HAP-1 (cell line): ENCODE measurements around the gene KRT74.

ENCODE experiments used
- DNase-seq, 2 experiments: peaks; one replicate each; pipeline ENCODE4 v3.0.0-alpha.2; 2016 to 2020; ENCODE audit warnings: low spot score in 2 of 2
- H3K27me3 ChIP-seq: fragments of 250-450 bp; sonication (Bioruptor Pico); 2 replicates; pipeline ENCODE4 v1.5.1; 2020; ENCODE audit warnings: low read depth, mild to moderate bottlenecking, moderate library complexity
- H3K36me3 ChIP-seq: fragments of 250-450 bp; sonication (Bioruptor Pico); replicated peaks from 2 replicates; pipeline ENCODE4 v1.5.1; 2020; ENCODE audit warnings: mild to moderate bottlenecking
- H3K4me1 ChIP-seq: fragments of 250-450 bp; sonication (Bioruptor Pico); 2 replicates; pipeline ENCODE4 v1.5.1; 2020; ENCODE audit warnings: mild to moderate bottlenecking
- H3K4me3 ChIP-seq: fragments of 250-450 bp; sonication (Bioruptor Pico); 2 replicates; pipeline ENCODE4 v1.5.1; 2020; ENCODE audit warnings: mild to moderate bottlenecking, moderate library complexity
- H3K9me3 ChIP-seq: fragments of 250-450 bp; sonication (Bioruptor Pico); 2 replicates; pipeline ENCODE4 v1.5.1; 2020; ENCODE audit warnings: mild to moderate bottlenecking, moderate library complexity
- in situ Hi-C: fragments of 300-500 bp; cut with MboI; formaldehyde crosslinking; loops from 3 replicates; pipeline ENCODE4 v1.14.3; 2020; ENCODE audit warnings: low sequenced_read_pairs, inconsistent platforms, mixed read lengths

Gene KRT74

DNA sequence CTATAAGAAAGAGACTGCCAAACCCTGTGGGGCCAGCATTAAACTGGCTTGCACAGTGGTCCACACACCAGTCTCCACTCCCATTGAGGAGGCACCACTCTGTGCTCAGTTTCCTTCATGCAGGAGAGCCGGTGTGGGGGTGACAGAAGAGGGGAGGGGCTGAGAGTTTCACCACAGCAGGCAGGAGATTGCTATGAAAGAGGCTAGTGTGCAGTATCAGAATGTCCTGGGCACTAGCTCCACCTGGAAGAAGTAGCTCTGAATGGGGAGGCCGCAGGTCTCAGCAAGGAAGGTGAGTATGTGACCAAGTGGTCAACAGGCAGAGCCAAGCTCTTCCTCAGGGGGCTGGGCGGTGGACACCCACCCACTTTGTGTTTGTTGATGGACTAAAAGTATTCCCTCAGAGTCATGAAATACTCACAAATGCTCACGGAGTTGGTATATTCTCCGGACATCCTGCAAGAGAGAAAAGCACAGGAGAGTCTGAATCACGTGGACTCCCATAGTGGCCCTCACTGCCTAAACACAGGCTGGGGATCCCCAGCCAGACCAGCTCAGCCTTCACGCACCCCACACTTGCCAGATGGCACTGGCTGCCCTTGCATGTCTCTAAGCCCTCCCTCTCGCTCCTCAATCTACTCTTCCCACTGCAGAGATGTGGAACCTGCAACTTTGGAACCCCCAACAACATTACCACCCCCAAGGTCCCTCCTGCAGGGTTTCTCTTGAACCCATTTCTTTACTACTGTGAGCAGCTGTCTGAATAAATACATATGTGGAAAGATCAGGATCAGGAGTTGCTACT lies 35.4 kb upstream of the KRT74 start:
- in situ Hi-C loops: no loop called here
- no peak for DNase-seq

DNA sequence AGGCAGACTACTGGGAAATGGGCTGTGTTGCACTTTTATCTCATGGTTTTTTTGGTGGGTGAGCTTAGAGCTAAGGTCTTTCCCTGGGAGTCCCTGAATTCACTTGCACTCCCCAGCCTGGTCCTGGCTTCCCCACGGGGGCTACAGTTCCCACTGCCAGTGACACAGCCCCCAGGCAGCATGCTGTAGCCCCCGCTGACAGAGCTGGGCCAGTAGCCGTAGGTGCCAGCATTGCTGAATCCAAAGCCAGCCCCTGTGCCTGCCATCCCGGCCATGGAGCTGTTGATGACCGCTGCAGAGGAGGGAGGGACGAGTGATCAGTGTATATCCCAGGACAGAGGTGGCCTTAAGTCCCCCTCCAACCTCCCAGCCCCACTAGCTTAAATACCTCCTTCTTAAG lies 34.5 kb upstream of the KRT74 start:
- no peak for DNase-seq
- Histone ChIP-seq H3K4me3 (no peak overlapping the region), H3K27me3 (peaks cover 6% of the 10 kb centered on the region; the same call in 1 of the 2 replicates), H3K4me1 (no peaks in the 10 kb centered on the region), H3K36me3 (no peaks in the 10 kb centered on the region), H3K9me3 (no peaks in the 10 kb centered on the region)
- in situ Hi-C loops: no loop called here

More for the DNA sequence above, 35.4 kb upstream of the KRT74 start:
- Histone ChIP-seq H3K36me3 (no peaks in the 10 kb centered on the region), H3K4me1 (no peaks in the 10 kb centered on the region), H3K27me3 (peaks cover 6% of the 10 kb centered on the region; the same call in 1 of the 2 replicates), H3K4me3 (no peak overlapping the region), H3K9me3 (no peaks in the 10 kb centered on the region)

DNA sequence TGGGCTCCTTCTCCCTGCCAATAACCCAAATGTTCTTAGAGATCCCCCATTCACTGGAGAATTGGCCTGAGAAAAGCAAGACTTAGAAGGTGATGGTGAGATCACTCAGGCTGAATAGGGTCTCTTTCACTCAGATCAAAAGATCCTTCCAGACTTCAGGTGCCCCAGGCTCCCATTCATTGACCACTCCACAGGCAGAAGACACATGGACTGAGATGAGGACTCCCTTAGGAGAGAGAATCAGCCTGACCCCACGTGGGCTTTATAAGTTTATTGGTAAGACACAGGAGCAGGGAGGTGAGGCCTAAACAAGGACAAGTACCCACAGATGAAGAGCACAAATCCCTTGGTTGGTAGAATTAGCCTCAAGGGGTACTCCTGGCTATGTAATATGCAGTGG lies 33.7 kb upstream of the KRT74 start:
- no peak for DNase-seq
- in situ Hi-C loops: no loop called here
- Histone ChIP-seq H3K27me3 (peaks cover 6% of the 10 kb centered on the region; the same call in 1 of the 2 replicates), H3K4me3 (no peak overlapping the region), H3K36me3 (no peaks in the 10 kb centered on the region), H3K9me3 (no peaks in the 10 kb centered on the region), H3K4me1 (no peaks in the 10 kb centered on the region)

DNA sequence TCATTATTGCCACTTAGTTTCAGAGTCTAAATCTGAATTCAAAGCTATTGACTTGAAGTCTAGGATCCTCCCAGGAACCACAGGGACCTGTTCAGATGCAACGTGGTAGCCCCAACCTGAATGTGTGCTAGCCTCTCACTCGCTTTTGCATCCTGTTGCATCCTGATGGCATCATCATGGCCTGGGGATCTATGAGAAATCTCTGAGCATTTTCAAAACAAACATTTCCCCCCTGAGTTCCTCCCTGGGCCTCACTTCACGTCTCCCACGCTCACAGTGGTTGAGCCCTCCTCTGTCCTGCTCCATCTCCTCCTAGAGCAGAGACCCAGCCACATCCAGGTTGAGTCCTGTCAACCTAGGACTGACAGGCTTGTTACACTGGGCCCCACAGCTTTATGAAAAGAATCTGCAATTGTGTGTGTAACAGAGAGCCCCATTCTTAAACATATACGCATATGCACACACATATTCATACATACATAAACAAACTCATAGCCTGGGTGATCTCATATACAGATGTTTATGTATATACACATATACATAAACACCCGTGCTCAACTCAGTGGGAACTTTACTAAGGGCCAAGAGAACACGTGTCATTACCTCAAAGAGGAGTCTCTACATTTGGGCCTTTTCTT lies 33.1 kb upstream of the KRT74 start:
- Histone ChIP-seq H3K4me3 (no peak overlapping the region), H3K27me3 (peaks cover 6% of the 10 kb centered on the region; the same call in 1 of the 2 replicates), H3K4me1 (no peaks in the 10 kb centered on the region), H3K36me3 (no peaks in the 10 kb centered on the region), H3K9me3 (no peaks in the 10 kb centered on the region)
- DNase-seq: no peak
- in situ Hi-C loops: no loop called here

DNA sequence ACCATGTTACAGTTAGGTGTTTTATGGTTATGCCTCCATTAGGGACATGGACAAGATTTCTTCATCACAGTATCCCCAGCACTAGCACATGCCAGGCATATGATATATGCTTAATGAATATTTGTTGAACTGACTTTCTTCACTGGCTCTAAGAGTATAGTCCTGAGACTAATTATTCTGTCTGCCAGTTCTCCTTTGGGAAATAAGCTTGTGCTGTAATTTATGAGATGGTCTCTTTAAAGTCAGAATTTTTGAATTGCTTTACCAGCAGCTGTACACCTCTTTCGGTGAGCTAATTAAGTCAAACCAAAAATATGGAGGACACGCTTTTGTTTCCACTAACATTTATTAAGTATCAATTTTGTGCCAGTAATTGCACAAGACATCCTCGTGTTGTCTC lies 32.5 kb upstream of the KRT74 start:
- Histone ChIP-seq H3K36me3 (no peaks in the 10 kb centered on the region), H3K4me1 (no peaks in the 10 kb centered on the region), H3K4me3 (no peak overlapping the region), H3K9me3 (no peaks in the 10 kb centered on the region), H3K27me3 (peaks cover 6% of the 10 kb centered on the region; the same call in 1 of the 2 replicates)
- no peak for DNase-seq
- in situ Hi-C loops: no loop called here

DNA sequence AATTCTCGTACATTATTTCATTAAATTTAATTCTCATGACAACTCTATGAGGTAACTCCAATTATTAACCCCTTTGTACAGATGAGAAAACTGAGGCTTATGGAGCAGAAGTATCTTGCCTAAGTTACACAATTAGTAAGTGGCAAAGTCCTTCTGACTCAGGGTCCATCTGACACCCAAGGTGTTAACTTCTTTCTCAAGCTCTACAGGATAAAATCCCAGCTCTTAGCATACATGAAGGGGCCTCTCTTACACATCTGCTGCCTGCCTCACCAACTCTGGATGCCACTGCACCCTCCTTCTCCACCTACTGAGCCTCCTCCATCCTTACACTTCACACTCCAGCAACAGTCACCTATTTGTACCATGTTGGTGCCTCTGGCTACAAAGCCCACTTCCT lies 31.9 kb upstream of the KRT74 start:
- in situ Hi-C loops: no loop called here
- H3K27me3 ChIP-seq: peaks cover 6% of the 10 kb centered on the region; the same call in 1 of the 2 replicates

DNA sequence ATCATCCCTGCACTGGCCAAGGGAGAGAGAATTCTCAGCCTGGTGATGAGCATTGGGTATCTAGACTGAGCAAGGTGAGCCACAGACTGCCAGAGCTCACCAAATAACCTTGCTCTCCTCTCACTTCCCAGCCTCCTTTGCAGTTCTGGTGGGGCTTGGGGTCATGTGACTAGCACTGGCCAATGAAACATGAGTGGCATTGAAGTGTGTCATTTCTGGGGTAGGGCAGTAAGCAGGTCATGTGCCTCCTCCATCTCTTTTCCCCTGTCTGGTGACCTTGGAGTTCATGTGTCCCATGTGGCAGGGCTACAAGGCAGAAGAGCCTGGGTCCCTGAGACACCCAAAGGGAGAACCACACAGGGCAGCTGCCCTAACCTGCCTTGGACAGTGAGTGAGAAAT lies 31.2 kb upstream of the KRT74 start:
- in situ Hi-C loops: no loop called here

More for the DNA sequence above, 31.9 kb upstream of the KRT74 start:
- Histone ChIP-seq H3K9me3 (no peaks in the 10 kb centered on the region), H3K36me3 (no peaks in the 10 kb centered on the region), H3K4me3 (no peak overlapping the region), H3K4me1 (no peaks in the 10 kb centered on the region)
- no peak for DNase-seq

DNA sequence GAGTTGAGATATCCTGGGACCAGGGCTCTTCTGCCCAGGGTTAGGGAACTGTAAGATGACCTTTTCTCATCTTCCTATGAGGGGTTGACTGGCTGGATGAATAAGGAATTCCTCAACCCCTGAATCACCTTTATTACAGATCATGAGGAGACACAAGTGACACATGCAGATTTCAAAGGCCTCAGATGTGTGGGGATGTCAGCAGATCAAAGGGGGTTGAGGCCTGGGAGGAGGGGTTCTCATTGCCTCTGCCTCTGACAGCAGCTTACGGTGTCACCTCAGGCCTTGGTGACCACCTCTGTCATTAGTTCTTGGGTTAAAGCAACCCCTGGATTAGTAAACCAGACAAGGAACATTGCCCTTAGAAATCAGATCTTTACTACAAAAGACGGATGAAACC lies 29.7 kb upstream of the KRT74 start:
- no peaks in the 10 kb centered on the region for H3K9me3 ChIP-seq
- in situ Hi-C loops: no loop called here
- peaks cover 2% of the 10 kb centered on the region; the same call in 1 of the 2 replicates for H3K27me3 ChIP-seq
- H3K4me3 ChIP-seq: no peak overlapping the region
- no peaks in the 10 kb centered on the region for H3K4me1 ChIP-seq
- H3K36me3 ChIP-seq: no peaks in the 10 kb centered on the region
- DNase-seq: no peak

More for the DNA sequence above, 31.2 kb upstream of the KRT74 start:
- no peak for DNase-seq
- no peak overlapping the region for H3K4me3 ChIP-seq
- no peaks in the 10 kb centered on the region for H3K36me3 ChIP-seq
- no peaks in the 10 kb centered on the region for H3K4me1 ChIP-seq
- peaks cover 4% of the 10 kb centered on the region; the same call in 1 of the 2 replicates for H3K27me3 ChIP-seq
- no peaks in the 10 kb centered on the region for H3K9me3 ChIP-seq

DNA sequence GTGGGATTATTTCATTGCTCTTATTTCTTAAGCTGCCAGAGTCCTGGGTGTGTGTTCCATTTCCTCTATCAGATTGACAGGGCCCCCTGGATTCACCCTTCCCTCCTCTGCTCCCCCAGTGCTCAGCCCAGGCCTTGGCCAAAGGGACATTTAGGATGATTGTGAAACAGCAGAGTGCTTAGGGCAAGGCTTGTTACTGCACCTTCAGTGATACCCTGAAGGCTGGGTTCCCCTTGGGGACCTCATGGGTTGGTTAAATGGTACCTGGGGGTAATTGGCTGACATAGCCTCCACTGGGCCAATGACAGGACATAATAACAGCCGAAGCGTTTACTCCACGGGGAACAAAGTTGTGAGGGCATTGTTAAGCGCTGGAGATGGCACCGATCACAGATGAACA lies 28.9 kb upstream of the KRT74 start:
- Histone ChIP-seq H3K4me1 (no peaks in the 10 kb centered on the region), H3K4me3 (no peak overlapping the region), H3K36me3 (no peaks in the 10 kb centered on the region), H3K9me3 (no peaks in the 10 kb centered on the region), H3K27me3 (peaks cover 2% of the 10 kb centered on the region; the same call in 1 of the 2 replicates)
- in situ Hi-C loops: no loop called here
- no peak for DNase-seq

DNA sequence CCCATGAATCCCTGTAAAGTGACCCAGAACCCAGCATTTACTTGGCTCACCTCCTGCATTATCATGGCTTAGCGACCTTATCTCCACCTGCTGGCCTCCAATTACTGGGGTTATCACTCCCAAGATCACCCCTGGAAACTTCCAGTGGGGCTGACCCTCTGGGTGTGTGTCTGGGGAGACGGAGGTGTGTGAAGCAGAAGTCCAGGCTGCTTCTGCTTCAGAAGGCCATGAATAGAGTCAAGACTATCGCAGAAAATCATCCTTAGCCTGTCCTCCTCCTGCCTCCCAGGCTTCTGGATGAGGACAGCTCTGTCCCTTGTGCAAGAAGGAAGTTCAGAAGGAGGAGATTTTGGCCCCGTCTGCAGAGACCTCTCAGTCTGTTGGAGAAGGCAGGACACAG lies 28.0 kb upstream of the KRT74 start:
- in situ Hi-C loops: no loop called here
- Histone ChIP-seq H3K4me3 (no peak overlapping the region), H3K4me1 (no peaks in the 10 kb centered on the region), H3K36me3 (no peaks in the 10 kb centered on the region), H3K27me3 (peaks cover 2% of the 10 kb centered on the region; the same call in 1 of the 2 replicates), H3K9me3 (no peaks in the 10 kb centered on the region)
- no peak for DNase-seq

DNA sequence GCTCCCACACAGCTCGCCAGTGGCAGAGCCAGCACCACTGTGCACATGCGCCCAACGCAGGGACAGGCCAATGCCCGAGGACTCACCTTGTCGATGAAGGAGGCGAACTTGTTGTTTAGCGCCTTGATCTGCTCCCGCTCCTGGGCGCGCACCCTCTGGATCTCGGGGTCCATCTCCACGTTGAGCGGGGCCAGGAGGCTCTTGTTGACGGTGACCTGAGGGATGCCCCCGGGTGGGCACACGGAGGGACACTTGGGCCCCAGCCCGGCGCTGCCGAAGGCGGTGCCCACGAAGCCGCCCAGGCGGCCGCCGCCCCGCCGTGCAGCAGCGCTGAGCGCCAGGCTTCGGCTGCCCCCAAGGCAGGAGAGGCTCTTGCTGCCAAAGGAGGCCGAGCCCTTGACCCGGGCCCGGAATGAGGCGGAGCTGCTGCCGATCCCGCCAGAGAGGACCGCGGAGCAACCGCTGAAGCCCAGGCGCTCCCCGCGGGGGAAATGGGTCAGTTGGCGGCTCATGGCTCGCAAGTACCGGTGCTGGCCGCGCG lies 27.4 kb upstream of the KRT74 start, which contains the start of gene KRT72:
Gene KRT72, minus strand, starts transcription at position 523 of the 541 bp plus-strand sequence. Its CDS starts 11 bp downstream, at position 512.
- H3K4me3 ChIP-seq: no peak within 1 kb of the TSS
- H3K4me1 ChIP-seq: no peaks in the 10 kb centered on the region
- no peaks in the 10 kb centered on the region for H3K9me3 ChIP-seq
- no peak for DNase-seq
- in situ Hi-C loops: no loop called here
- H3K27me3 ChIP-seq: peaks cover 2% of the 10 kb centered on the region; the same call in 1 of the 2 replicates
- H3K36me3 ChIP-seq: no peaks in the 10 kb centered on the region

DNA sequence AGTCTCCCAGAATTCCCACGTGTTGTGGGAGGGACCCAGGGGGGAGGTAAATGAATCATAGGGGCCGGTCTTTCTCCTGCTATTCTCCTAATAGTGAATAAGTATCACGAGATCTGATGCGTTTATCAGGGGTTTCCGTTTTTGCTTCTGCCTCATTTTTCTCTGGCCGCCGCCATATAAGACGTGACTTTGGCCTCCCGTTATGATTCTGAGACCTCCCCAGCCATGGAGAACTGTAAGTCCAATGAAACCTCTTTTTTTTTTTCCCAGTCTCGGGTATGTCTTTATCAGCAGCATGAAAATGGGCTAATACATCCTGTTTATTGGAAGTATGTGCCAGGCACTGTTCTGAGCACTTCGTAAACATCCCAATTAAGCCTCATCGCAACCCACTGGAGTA lies 26.8 kb upstream of the KRT74 start:
- no peak overlapping the region for H3K4me3 ChIP-seq
- peaks cover 2% of the 10 kb centered on the region; the same call in 1 of the 2 replicates for H3K27me3 ChIP-seq
- no peak for DNase-seq
- no peaks in the 10 kb centered on the region for H3K36me3 ChIP-seq
- no peaks in the 10 kb centered on the region for H3K4me1 ChIP-seq
- in situ Hi-C loops: no loop called here
- H3K9me3 ChIP-seq: no peaks in the 10 kb centered on the region

DNA sequence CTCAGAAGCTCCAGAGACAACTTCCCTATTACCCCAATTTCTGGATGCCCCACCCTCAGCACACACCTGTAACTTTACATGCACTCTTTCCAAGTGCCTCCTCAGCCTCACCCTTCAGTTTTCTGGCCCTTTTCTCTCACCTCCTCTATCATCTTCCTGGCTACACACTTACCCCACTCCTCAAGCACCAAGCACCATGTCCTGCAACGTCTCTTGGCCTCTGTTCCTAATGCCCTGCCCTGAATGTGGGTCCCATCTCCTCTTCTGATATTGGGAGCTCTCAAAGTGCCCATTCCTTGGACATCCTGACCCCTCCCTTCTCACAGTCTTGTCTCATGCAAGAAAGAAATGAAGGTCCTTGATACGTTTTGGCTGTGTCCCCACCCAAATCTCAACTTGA lies 26.4 kb upstream of the KRT74 start:
- Histone ChIP-seq H3K4me1 (no peaks in the 10 kb centered on the region), H3K27me3 (0 out of 2 replicates have a peak, but pooled peaks cover 2% of the 10 kb centered on the region), H3K9me3 (no peaks in the 10 kb centered on the region), H3K36me3 (no peaks in the 10 kb centered on the region), H3K4me3 (no peak overlapping the region)
- no peak for DNase-seq
- in situ Hi-C loops: no loop called here

DNA sequence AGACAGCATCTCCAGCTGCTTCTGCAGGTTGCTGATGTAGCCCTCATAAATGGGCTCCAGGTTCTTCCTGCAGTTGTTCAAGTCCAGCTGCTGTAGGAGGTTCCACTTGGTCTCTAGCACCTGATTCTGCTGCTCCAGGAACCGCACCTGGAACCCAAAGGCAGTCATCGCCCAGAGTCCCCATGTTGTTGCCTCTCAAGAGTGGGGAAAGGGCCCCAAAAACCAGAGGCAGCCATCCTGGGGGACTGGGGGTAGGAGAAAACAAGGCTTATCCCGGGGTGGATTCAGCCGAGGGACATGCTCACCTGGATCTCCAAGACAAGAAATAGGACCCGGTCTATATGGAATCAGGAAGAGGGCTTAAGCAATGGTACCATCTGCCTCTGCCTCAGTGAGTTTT lies 25.3 kb upstream of the KRT74 start:
- in situ Hi-C loops: no loop called here
- Histone ChIP-seq H3K9me3 (no peaks in the 10 kb centered on the region), H3K4me3 (no peak overlapping the region), H3K27me3 (0 out of 2 replicates have a peak, but pooled peaks cover 2% of the 10 kb centered on the region), H3K4me1 (no peaks in the 10 kb centered on the region), H3K36me3 (no peaks in the 10 kb centered on the region)
- DNase-seq: no peak
